Activated naive CD8-positive, alpha-beta T cell treated with anti-CD3 and anti-CD28 coated beads for 36 hours (primary cell): ENCODE measurements around the gene CAMTA1. TPM values are rescaled to one million over a fixed set of nuclear protein-coding genes. Genes with fewer than 3 reads are reported as not detected.

Source experiments
- DNase-seq: peaks from one replicate; pipeline ENCODE4 v3.0.0; 2021
- H3K27ac Mint-ChIP-seq: one replicate; pipeline ENCODE4 v1.8.0; 2022; ENCODE audit warnings: mild to moderate bottlenecking, moderate library complexity, mixed read lengths
- H3K27me3 Mint-ChIP-seq: one replicate; pipeline ENCODE4 v1.8.0; 2022; ENCODE audit warnings: mild to moderate bottlenecking, mixed read lengths
- H3K36me3 Mint-ChIP-seq: one replicate; pipeline ENCODE4 v1.8.0; 2021; ENCODE audit warnings: mild to moderate bottlenecking, mixed read lengths
- H3K4me1 Mint-ChIP-seq: one replicate; pipeline ENCODE4 v1.8.0; 2021; ENCODE audit warnings: mixed read lengths
- H3K4me3 Mint-ChIP-seq: one replicate; pipeline ENCODE4 v1.8.0; 2022; ENCODE audit warnings: mild to moderate bottlenecking, moderate library complexity, mixed read lengths
- H3K9me3 Mint-ChIP-seq: one replicate; pipeline ENCODE4 v1.8.0; 2022; ENCODE audit warnings: mixed read lengths
- total RNA-seq, 2 experiments: library from RNA; stranded (reverse); gene quantifications; one replicate each; pipeline ENCODE4 v1.2.3, GENCODE V29; 2021

Gene CAMTA1
- total RNA-seq, 2 experiments from 2014 or later: 70.4 to 71.4 TPM

DNA sequence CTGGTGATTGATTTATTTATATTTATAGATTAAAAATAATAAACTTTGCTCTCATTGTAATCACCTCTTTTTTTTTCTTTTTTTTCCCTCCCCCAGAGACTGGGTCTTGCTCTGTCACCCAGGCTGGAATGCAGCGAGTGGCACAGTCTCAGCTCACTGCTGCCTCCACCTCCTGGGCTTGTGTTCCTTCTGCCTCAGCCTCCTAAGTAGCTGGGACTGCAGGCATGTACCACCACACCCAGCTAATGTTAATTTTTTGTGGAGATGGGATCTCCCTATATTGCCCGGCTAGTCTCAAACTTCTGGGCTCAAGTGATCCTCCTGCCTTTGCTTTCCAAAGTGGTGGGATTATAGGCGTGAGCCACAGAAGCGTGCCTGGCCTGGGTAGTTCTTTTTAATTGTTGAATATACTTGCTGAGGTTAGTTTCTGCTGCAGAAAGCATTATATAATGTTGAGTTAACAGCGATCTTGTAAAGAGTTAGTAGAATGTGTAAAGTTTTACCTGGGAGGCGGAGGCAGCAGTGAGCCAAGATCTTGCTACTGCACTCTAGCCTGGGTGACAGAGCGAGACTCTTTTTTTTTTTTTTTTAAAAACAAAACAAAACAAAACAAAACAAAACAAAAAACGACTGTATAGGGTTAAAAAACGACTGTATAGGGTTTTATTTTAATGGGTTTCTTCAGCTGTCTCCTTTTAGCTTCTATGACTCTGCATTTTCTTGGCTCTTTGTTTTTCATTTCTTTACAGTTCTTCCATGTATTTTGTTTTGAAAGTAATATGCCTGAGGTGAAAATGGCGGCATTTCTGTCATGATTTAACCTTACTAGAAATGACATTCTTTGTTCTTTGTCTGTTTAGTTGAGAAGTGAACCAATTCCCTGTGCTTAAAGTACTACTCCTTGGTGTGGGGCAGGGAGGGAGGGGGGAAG lies 82.7 kb downstream of the CAMTA1 start:
- Mint-ChIP-seq H3K36me3 (peaks cover 9% of the 10 kb centered on the region), H3K27ac (no peak overlapping the region), H3K4me1 (peaks cover 46% of the 10 kb centered on the region), H3K9me3 (no peaks in the 10 kb centered on the region), H3K4me3 (no peak overlapping the region), H3K27me3 (no peaks in the 10 kb centered on the region)
- no peak for DNase-seq

DNA sequence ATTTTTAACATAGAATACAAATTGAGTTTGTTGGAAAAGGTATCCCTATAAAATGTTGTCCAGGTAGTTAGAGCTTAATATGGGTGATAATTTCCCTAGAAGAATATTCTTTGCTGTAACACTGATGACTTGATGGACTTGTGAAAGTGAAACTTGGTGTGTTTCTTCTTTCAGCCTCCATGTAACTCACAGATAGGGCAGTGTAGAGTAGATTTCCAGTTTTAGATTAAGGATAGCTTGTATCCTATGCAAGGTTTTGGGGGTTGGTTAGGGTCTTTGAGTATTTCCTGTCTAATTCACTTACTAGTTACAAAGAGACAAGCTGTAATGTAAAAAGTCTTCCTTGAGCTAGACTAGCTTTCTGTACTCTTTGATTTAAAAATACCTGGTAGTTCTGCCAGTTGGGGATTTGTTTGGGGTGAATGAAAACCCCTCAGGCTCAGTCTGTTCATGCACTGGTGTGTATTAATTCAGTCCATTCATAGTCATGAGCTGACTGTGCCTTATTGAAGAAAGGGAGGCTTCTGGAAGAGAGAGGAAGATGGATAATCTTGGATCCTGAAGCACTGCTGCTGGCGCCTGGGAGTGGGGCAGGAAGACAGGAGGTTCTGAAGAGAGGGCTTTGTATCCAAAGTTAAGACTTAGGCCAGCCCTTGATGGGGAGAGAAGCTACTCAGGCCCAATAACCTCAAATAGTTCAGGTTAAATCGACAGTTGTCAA lies 83.6 kb downstream of the CAMTA1 start:
- peaks cover 48% of the 10 kb centered on the region for H3K4me1 Mint-ChIP-seq
- DNase-seq: no peak
- H3K27ac Mint-ChIP-seq: no peak overlapping the region
- no peaks in the 10 kb centered on the region for H3K9me3 Mint-ChIP-seq
- H3K4me3 Mint-ChIP-seq: no peak overlapping the region
- no peaks in the 10 kb centered on the region for H3K27me3 Mint-ChIP-seq
- H3K36me3 Mint-ChIP-seq: peaks cover 8% of the 10 kb centered on the region

DNA sequence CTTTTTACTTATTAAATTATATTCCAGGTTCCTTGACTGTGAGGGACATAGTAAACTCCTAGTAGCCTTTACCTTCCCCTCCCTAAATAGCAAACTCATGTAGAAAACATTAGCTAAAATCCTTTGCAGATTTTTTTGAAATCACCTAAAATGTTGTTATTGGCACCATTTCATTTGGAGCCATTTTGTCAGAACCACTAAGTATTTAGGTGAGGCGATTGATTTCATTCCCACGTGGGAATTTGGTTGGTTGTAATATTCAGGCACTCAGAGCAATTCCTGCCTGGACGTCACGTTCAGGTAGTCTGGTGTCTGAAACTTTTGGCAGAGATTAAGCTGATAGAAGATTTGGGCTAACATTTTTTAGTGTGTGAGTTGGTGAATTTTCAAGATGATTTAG lies 84.3 kb downstream of the CAMTA1 start:
- no peaks in the 10 kb centered on the region for H3K27me3 Mint-ChIP-seq
- no peaks in the 10 kb centered on the region for H3K9me3 Mint-ChIP-seq
- H3K36me3 Mint-ChIP-seq: peaks cover 2% of the 10 kb centered on the region
- DNase-seq: no peak
- no peak overlapping the region for H3K27ac Mint-ChIP-seq
- H3K4me3 Mint-ChIP-seq: no peak overlapping the region
- H3K4me1 Mint-ChIP-seq: peaks cover 44% of the 10 kb centered on the region

DNA sequence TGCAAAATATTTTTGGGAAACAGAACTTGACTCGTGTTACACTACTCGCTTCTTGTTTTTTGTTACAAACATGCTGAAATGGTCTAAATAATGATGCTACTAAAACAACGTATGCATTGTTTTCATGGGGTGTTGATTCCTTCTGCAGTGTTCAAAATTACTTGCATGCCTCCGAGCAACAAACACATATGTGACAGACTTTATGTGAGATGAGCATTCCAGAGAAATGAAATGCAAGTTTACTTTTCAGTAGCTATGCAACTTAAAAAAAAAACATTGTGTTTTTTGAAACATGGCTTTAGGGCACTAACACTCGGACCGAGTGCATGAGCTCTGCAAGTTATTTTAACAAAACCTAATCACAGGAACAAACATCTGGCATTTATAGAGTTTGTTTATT lies 84.8 kb downstream of the CAMTA1 start:
- Mint-ChIP-seq H3K4me1 (peaks cover 43% of the 10 kb centered on the region), H3K36me3 (peaks cover 2% of the 10 kb centered on the region), H3K27me3 (no peaks in the 10 kb centered on the region), H3K4me3 (no peak overlapping the region), H3K27ac (no peak overlapping the region), H3K9me3 (no peaks in the 10 kb centered on the region)
- DNase-seq: no peak

DNA sequence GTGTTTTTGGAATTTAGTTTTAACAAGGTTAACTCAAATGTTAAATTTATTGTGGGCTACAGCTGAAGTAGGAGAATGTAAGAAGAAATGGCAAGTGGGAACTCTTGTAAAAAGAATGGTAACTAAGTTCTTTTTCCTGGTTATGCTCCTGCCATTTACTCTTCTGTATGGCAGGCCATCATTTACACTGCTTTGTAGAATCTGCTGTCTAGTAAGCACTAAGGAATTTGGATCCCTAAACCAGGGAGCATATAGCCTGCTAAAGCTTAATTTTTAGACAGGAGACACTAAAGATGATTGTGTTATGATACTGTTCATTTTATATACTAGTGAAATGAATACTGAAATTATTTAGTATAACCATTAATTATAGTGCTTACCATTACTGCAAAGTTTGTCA lies 85.3 kb downstream of the CAMTA1 start:
- no peaks in the 10 kb centered on the region for H3K27me3 Mint-ChIP-seq
- no peak overlapping the region for H3K27ac Mint-ChIP-seq
- peaks cover 2% of the 10 kb centered on the region for H3K36me3 Mint-ChIP-seq
- H3K9me3 Mint-ChIP-seq: no peaks in the 10 kb centered on the region
- no peak overlapping the region for H3K4me3 Mint-ChIP-seq
- DNase-seq: no peak
- peaks cover 39% of the 10 kb centered on the region for H3K4me1 Mint-ChIP-seq

DNA sequence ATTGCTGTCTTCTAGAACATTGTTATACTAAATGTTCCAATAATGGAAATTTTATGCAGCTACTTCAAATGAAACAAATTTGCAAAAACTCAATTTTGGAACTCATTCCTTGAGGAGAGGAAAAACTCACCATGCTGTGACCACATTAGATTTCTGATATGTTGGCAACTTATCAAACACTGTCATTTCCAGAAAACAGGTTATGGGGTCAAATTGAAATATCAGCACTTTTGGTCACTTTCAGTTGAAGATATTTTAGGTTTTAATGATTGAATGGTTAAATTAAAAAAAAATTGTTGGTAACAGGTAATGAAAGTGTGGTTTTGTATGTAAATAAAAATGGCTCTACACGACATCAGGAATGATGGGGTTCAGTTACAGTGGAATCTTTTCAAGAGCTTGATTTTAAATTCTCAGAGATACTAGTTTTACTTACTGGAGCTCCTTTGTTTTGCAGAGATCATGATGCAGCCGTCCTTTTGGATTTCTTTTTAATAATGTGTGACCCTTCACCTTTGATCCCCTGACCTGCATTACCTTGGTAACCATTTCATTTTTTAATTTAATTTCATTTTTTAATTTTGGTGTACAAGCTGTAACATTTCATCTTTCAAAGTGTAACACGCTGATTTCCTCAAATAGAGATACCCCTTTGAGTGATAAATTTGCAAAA lies 86.2 kb downstream of the CAMTA1 start:
- H3K27ac Mint-ChIP-seq: no peak overlapping the region
- H3K4me3 Mint-ChIP-seq: no peak overlapping the region
- no peak for DNase-seq
- H3K4me1 Mint-ChIP-seq: peaks cover 36% of the 10 kb centered on the region
- H3K9me3 Mint-ChIP-seq: no peaks in the 10 kb centered on the region
- peaks cover 2% of the 10 kb centered on the region for H3K36me3 Mint-ChIP-seq
- no peaks in the 10 kb centered on the region for H3K27me3 Mint-ChIP-seq

DNA sequence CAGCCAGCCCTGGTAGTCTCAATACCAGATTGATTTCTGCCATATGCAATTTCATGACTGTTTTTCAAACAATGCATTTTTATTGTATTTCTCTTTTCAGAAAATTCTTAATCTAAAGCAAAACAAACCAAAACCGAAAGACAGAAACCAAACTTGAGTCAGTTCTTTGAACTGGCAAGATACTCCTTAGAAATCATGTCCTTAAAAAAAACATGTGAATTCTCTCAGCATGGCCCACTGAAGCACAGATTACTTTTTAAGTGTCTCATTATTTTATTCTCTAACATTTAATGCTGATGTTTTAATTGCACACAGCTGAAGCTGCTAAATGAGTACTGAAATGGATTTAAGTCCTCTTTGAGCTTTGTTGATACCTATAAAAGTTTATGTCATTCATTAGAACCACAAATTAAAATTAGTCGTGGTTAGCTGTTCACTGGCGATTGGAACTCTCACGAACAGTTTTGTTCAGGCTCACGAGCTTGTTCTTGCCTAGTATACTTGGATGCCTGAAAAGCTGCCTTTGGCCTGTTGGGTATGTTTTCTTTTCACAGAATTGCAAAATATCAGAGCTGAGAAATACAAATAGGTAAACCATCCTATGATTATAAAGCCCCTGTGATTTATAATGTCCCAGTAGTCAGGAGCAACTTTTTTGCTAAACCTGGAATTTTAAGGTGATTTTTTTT lies 87.5 kb downstream of the CAMTA1 start:
- H3K36me3 Mint-ChIP-seq: no peaks in the 10 kb centered on the region
- H3K9me3 Mint-ChIP-seq: no peaks in the 10 kb centered on the region
- H3K27ac Mint-ChIP-seq: no peak overlapping the region
- no peaks in the 10 kb centered on the region for H3K27me3 Mint-ChIP-seq
- DNase-seq: no peak
- peaks cover 36% of the 10 kb centered on the region for H3K4me1 Mint-ChIP-seq
- H3K4me3 Mint-ChIP-seq: no peak overlapping the region

DNA sequence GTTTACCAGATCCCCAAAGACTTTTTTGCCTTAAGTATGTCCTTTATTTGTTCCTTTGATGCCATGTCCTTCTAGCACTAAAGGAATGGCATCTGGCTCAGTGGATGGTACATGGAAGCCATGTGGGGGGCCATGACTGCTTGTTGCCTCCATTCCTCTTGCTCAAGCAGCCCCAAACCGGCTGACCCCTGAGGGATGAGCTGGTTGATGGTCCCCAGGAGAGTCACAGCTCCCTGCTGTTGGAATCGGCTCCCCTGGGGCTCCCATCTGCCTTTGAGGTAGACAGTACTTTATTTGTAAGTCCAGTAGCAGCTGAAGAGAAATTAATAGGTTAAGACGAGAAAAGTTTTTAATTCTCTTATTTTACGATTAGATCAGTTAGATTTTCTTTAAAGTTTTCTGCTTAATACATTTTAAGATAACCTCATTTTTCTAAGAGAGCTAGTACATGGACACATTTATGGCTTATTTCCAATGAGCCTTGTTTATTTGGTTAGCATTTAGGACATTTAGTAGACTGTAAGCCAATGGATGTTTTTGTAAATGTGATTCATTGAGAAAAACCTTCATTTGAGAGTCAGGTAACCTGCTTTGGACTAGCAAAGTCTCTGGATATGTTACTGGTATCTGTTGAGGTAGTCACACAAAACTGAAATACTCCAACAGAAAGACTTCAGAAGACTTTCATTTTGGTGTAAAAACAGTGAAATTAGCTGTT lies 88.2 kb downstream of the CAMTA1 start:
- H3K27ac Mint-ChIP-seq: no peak overlapping the region
- H3K4me1 Mint-ChIP-seq: peaks cover 31% of the 10 kb centered on the region
- DNase-seq: no peak
- no peak overlapping the region for H3K4me3 Mint-ChIP-seq
- no peaks in the 10 kb centered on the region for H3K9me3 Mint-ChIP-seq
- no peaks in the 10 kb centered on the region for H3K36me3 Mint-ChIP-seq
- no peaks in the 10 kb centered on the region for H3K27me3 Mint-ChIP-seq

DNA sequence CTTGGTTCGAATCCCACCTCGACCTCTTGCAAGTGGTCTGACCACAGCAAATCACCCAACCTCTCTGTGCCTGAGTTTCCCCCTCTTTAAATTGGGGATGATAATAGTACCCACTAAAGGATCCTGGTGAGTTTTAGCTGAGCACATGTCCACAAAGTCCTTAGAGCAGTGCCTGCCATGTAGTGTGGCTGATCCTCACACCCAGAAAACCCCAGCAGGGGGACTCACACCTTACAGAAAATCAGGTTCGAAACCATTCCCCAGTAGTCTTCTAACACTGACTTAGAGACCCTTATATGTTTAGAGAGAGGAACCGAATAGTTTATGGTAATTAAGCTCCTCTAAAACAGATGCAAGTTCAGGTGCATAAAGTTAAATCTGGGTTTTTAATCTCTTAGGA lies 89.0 kb downstream of the CAMTA1 start:
- Mint-ChIP-seq H3K9me3 (no peaks in the 10 kb centered on the region), H3K4me3 (no peak overlapping the region), H3K4me1 (peaks cover 24% of the 10 kb centered on the region), H3K27me3 (no peaks in the 10 kb centered on the region), H3K36me3 (no peaks in the 10 kb centered on the region), H3K27ac (no peak overlapping the region)
- DNase-seq: no peak

DNA sequence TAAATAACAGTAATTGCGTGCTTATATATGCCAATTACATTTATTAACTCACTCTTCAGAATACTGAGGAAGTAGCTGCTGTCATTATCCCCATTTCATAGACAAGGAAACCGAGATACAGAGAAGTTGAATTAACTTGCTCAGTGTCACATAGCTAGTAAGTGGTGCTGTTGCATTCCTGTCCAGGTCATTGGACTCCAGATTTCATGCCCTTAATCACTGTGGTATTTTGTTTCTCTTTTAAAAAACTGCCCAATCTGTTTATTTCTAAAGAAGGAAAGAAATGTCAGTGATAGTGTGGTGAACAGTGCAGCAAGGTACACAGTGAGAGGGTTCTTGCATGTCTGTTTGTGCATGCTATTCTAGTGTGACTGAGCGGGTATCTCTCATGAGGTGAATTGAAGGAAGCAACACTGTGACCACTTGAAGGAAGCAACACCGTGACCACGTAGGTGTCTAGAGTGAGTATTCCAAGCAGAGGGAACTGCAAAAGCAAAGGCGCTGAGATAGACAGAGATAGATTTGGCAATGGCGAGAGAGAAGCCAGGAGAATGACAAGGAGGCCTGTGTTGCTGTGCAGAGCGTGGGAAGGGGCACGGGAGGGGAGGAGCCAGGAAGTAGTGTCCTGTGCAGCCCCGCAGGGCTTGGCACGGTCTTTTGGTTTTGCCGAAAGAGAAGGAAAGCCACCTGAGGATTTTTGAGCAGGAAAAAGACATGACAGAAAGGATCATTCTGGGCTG lies 95.9 kb downstream of the CAMTA1 start:
- no peak overlapping the region for H3K4me3 Mint-ChIP-seq
- no peaks in the 10 kb centered on the region for H3K36me3 Mint-ChIP-seq
- H3K27me3 Mint-ChIP-seq: no peaks in the 10 kb centered on the region
- no peak overlapping the region for H3K27ac Mint-ChIP-seq
- peaks cover 6% of the 10 kb centered on the region for H3K4me1 Mint-ChIP-seq
- H3K9me3 Mint-ChIP-seq: no peaks in the 10 kb centered on the region
- DNase-seq: no peak

DNA sequence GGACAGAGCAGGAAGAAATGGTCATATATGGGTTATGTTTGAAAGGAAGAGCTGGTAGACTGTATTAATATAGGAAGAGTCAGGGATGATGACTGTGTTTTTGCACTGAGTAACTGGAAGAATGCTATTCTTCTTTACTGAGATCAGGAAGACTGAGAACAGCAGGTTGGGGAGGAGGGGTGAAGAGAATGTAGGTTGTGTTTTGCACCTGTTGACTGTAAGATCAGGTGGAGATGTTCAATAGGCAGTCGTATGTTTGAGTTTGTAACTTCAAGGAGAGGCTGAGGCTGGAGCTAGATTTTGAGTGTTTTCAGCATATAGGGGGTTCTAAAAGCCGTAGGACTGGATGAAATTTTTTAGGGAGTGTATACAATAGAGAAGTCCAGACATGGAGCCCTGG lies 97.2 kb downstream of the CAMTA1 start:
- no peak overlapping the region for H3K4me3 Mint-ChIP-seq
- H3K27ac Mint-ChIP-seq: no peak overlapping the region
- H3K4me1 Mint-ChIP-seq: peaks cover 6% of the 10 kb centered on the region
- H3K9me3 Mint-ChIP-seq: no peaks in the 10 kb centered on the region
- no peaks in the 10 kb centered on the region for H3K36me3 Mint-ChIP-seq
- no peaks in the 10 kb centered on the region for H3K27me3 Mint-ChIP-seq
- DNase-seq: no peak

DNA sequence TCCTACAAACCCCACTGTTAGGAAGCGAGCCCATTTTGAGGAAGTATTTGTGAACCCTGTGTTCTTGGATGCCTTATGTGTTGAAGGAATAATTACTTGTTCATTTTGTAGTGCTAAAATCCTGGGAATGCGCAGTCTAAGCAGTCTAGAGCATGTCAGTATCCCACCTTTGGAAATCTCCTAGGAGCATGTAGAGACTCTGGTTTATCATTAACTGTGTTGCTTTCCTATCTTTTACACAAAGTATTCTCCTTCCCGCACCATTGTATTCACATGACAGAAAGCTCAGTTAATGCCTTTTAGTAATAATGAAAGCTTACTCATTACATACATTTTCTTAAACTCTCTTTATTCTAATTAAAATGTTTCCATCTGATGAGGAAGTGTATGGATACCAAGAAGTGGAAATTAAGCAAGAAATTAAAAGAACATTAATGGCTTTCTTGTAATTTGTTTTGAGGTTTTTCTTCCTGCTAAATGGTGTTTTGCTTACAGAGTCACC lies 99.4 kb downstream of the CAMTA1 start:
- Mint-ChIP-seq H3K36me3 (no peaks in the 10 kb centered on the region), H3K4me1 (peaks cover 6% of the 10 kb centered on the region), H3K27me3 (no peaks in the 10 kb centered on the region), H3K27ac (peak overlapping the region; percentile 54), H3K4me3 (no peak overlapping the region), H3K9me3 (no peaks in the 10 kb centered on the region)
- no peak for DNase-seq

DNA sequence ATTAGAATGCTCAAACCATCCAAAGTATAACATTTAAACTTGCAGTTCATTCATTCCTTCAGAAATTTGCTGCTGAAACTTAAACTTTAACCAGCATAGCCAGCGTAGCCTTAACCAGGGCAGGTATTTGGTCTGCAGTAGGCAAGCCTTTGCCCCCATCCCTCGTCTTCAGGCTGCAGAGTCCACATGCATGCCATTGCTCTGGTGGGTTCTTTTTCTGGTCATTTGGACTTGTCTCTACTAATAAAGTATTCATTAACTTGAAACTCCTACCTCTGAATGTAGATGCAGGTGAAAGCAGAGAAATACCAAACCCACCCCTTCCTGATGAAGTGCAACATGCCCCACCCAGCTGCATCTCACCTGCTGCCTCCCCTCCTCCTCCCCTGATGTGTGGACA lies 100.2 kb downstream of the CAMTA1 start:
- no peak overlapping the region for H3K4me3 Mint-ChIP-seq
- H3K9me3 Mint-ChIP-seq: no peaks in the 10 kb centered on the region
- H3K27me3 Mint-ChIP-seq: no peaks in the 10 kb centered on the region
- H3K4me1 Mint-ChIP-seq: peaks cover 10% of the 10 kb centered on the region
- H3K36me3 Mint-ChIP-seq: no peaks in the 10 kb centered on the region
- H3K27ac Mint-ChIP-seq: no peak overlapping the region
- no peak for DNase-seq

DNA sequence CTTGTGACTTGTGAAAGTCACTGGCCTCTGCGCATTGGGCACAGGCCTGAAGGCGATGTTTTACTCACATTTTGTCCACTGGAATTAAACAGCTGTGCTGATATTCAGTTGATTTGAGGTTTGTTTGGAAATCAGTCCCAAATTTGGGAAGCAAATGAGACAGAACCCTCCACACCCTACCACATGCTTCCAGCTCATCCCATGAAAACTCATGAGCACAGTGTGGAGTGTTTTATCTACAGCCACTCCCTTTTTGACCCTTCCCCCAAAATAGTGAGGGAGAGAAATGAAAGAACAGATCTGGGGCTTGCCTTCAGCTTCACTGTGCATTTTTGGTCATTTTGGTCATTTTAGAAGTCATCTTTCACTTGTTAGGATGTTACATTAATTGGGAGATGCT lies 101.3 kb downstream of the CAMTA1 start:
- Mint-ChIP-seq H3K27ac (no peak overlapping the region), H3K4me1 (peaks cover 8% of the 10 kb centered on the region), H3K36me3 (no peaks in the 10 kb centered on the region), H3K4me3 (no peak overlapping the region), H3K9me3 (no peaks in the 10 kb centered on the region), H3K27me3 (no peaks in the 10 kb centered on the region)
- DNase-seq: no peak
